GM19023 (cell line): ENCODE results near the gene SPAG9.

Experiments
- ATAC-seq: cut with Tn5 transposase; IDR thresholded peaks from one replicate; pipeline ENCODE4 v1.9.1; 2021; ENCODE audit warnings: mild to moderate bottlenecking, moderate library complexity; ENCODE audit not compliant: unreplicated experiment

SPAG9 gene

DNA sequence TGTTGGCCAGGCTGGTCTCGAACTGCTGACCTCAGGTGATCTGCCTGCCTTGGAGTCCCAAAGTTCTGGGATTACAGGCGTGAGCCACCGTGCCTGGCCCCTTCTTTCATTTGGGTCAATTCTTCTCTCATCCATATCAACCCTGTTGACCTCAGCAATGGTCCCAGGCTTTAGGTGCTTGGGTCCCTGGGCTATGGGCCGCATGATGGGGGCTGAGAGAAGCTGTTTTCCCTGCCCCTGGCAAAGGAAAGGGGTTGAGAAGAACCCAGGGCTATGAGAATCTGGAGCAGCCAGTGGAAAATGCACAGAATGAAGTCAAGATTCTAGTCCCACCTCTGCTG lies 164.3 kb downstream of the SPAG9 start:
- no peak for ATAC-seq

- ATAC-seq = no peak
Measured at GRCh38 chr17:50955667-50956120, 165.0 kb downstream of the SPAG9 start.

DNA sequence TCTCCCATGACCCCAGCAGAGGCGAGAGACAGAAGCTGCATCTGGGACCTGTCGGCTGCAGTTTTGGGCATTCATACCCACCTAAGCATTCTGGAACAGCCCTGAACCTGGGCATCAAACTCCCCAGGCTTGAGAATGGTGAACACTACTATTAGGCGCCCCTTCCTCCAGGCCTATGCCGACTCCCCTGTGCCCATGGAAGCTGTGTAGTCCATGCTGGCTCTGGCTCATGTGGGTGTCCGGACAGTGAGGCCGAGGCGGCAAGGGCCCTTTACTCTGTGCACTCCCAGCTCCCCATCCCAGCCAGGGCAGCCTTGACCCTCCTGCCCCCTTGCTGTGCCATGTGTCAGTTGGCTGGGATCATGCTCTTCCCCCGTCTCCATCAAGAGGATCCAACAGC lies 165.5 kb downstream of the SPAG9 start:
- no peak for ATAC-seq

- no peak for ATAC-seq
Measured at GRCh38 chr17:50954641-50955121, 166.0 kb downstream of the SPAG9 start.

DNA sequence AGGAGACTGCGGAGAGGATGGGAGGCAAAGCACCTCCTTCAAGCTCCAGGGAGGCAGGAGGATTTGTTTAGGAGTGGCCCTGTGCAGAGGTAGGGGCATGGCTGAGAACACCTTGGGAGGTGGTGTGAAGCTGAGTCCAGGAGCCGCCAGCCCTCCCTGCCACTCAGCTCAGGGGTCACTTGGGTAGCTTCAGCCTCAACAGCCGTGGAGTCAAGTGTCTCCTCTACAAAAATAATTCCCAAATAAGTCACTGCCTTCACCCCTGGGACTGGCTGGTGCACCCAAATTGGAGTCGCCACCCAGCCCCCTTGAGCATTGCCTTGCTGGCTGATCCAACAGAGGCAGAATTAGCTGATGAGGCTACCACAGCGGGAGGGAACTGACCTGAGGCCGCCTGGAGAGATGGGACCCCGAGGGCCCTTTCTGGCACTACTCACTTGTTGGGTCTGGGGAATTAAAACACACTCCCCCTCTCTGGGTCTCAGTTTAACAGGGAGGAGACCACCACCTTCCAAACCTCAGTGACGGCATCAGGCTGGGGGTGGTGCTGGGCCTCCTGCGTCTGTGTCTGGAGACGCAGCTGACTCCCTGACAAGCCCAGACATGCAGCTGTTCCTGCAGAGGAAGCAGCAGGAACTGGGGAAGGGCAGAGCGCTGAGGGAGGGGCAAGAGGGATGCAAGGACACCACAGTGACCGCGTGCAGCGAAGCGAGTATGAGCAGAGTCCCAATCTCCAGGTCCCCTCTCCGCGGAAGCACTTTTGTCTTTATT lies 166.7 kb downstream of the SPAG9 start:
- no peak for ATAC-seq

- ATAC-seq = no peak
Measured at GRCh38 chr17:50953518-50953830, 167.2 kb downstream of the SPAG9 start.

DNA sequence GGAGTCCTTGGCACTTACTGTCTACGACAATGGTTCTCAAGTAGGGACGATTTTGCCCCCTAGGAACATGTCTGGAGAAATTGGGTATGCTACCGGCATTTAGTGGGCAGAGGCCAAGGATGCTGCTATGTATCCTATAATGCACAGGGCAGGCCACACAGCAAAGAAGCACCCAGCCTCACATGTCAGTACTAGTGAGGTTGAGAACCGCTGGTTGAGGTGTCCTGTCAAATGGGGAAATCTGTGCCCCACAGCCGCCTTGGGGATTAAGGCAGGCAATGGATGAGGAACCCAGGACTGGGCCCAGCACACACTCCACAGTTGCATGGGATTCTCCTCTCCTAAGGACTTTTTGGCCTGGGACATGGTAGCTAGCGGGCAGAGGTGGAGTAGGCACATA lies 167.8 kb downstream of the SPAG9 start:
- no peak for ATAC-seq

GRCh38 chr17:50952013-50952412 lies 168.7 kb downstream of the SPAG9 start:
- no peak for ATAC-seq

DNA sequence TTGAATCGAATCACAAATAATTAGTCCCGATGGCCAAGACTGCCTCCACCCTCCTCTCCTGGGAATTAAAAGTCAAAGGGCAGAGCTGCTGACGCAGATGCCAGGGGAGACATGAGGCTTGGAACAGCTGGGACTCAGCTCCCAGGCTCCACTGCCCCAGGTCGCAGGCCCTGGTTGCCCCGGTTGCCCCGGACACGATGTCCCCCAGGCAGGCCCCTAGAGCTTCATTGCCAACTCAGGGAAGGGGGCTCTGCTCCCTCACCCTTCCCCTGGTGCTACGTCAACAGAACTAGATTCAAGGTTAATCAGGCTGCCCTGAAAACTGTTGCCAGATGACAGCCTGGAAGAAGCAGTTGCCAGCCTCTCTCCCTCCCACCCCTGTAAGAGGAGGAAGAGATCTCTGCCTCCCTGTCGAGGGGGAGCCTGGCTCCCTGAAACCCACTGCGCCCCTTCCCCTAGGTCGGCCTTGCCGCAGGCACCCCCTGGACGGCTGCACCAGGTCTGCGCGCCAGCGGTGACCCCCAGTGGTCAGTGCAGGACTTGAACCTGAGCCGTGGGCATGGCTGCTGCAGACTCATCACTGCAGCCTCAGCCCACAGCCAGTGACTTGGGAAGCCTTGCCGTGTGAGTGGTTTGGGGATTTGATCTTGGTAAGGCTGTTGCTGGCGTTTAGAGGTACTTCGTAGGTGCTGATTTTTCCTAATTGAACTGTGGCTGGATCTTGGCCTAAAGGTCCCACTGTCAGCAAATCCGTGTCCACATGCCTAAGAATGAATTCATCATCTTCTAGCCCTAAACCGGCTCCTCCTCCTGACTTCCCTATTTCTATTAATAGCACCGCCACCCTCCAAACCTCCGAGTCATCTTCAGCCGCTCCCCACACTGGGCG lies 170.4 kb downstream of the SPAG9 start:
- ATAC-seq = no peak

GRCh38 chr17:50949128-50949988 lies 171.3 kb downstream of the SPAG9 start:
- no peak for ATAC-seq

- ATAC-seq = no peak
Measured at GRCh38 chr17:50948711-50949110, 172.0 kb downstream of the SPAG9 start.

GRCh38 chr17:50947782-50948543 lies 172.7 kb downstream of the SPAG9 start:
- no peak for ATAC-seq

- ATAC-seq = no peak
Measured at GRCh38 chr17:50946891-50947781, 173.5 kb downstream of the SPAG9 start.

DNA sequence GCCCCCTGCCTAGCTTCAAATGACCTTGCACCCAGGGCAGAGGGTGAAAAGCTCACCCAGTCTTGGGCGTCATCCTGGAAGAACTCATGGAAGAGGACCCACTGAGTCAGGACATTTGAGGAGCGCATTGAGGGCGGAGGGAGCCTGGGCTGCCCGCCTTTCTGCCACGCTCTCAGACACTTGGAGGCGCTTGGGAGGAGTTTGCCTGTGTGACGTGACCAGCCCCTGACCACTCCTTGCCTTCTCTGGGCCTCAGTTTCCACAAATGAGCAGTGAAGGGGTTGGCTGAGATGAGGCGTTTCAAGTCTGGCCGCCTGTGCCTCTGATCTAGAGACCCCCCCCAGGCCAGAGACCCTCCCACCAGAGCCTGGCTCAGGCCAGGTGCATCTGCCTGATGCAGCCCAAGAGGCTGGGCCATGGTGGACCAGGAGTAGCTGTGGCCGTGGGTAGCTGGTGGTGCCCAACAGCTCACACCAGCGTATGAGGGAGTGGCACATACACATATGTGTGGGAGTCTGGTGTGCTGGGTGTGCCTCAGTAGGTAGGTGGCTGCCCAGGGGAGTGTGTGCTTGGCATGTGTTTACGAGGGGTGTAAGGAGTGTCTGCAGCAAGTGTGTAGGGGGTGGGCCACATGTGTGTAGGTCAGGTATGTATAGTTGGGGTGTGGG lies 174.3 kb downstream of the SPAG9 start:
- no peak for ATAC-seq

- ATAC-seq = no peak
Measured at GRCh38 chr17:50945779-50946222, 174.9 kb downstream of the SPAG9 start.

DNA sequence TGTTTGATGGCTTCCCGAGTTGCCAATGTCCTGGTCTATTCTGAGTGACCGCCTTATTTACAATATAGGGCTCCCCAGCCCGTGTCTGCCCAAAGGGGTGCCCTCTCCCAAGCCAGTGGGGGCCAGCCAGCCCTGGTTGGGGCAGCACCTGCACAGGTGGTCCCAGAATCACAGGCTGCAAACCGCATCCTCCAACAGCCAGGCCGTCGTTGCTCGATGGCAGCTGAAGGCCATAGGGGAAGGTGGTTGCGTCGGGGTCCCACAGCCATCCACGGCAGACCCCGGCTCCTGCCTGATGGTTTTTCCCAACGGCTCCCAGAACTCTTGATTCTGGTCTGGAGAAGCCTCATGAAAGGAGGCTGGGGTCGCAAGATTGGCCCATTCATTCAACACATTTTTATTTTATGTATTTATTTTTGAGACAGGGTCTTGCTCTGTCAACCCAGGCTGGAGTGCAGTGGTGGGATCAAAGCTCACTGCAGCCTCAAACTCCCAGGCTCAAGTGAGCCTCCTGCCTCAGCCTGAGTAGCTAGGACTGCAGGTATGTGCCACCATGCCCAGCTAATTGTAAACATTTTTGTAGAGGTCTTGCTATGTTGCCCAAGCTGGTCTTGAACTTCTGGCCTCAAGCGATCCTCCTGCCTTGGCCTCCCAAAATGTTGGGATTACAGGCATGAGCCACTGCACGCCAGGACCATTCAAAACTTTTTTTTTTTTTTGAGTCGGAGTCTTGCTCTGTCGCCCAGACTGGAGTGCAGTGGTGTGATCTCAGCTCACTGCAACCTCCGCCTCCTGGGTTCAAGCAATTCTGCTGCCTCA lies 175.6 kb downstream of the SPAG9 start:
- ATAC-seq = no peak

DNA sequence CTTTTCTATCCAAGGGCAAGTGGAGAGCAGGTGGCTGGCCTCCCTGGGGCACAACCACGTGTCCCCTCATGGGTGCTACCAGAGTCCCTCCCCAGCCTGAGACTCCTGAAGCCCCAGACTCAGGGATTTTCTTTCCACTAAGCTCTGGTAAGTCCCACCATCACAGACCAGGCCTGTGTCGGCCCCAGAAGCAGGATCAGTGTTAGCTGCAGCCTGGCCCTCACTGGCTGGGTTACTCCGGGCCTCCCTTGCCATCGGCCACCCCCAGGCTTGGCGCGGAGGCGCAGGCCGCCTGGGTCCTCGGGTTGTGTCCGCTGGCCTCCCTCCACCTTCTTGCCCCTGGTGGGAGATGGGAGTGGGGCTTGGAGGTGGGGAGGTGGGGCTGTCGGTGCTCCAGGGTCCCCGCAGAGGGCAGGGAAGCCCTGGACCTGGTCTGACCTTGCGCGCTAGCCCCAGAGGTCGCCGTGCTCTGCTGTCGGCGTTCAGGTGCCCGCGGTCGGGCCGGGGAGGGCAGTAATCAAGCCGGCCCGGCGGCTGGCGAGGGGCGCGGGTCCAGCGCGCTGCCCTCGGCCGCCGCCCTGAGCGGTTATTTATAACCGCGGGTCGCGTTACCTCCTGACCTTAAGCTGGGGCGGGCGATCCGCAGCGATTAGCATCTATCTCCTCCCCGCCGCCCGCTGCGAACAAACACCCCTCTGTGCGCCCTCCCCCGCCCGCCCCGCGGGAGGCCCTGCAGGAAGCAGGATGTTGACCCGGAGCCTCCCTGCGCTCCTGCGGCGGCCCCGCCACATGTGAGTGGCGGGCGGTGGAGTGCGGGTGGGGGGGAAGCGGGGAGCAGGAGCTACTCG lies 176.4 kb downstream of the SPAG9 start:
- ATAC-seq = no peak
